Measurements from ENCODE around the gene KIRREL3.

DNA sequence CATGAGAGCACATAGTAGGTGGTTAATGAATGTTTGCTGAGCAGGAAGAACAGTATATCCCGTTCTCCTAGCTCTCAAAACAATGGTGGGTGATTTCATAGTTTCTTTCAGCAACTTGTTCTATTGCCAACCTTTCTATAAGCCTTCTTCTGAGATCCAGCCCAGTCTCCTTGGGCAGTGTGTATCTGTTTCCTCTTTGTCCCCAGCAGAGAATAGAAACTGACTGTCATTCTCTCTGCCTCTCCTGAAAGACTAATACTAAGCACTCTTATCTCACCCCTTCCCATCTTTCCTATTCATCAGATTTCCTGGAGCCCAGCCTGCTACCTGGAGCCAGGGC lies 372.1 kb downstream of the KIRREL3 start:
- no peak for TF ChIP-seq EZH2 (IDR thresholded peaks at IDR 0.05; ENCODE audit: insufficient read depth, poor library complexity, severe bottlenecking)
- no peak for TF ChIP-seq EZH2phosphoT487 (IDR thresholded peaks at IDR 0.05; ENCODE audit: insufficient read depth, low read depth)
